HG02938 (cell line): ENCODE results near the gene CCDC170.

Source experiments
- ATAC-seq: cut with Tn5 transposase; IDR thresholded peaks from one replicate; pipeline ENCODE4 v1.9.1; 2021; ENCODE audit warnings: mild to moderate bottlenecking, moderate library complexity; ENCODE audit not compliant: unreplicated experiment

Gene CCDC170

DNA sequence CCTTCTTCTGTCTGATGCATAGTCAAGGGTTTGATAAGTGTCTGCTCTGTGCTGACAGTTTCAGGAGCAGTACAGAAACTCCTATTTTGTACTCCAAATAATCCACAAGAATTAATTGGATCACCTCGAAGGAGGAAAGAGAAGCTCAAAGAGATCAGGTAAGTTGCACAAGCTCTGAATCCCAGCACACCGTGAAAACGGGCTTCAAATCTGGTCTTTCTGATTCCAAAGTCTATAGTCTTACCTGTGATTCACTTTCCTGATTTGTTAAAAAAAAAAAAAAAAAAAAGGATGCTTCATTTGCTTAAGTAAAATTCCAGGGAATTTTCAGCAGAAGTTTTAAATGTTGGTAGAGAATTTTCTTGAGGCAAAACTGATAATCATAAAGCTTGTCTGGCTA, 157.8 kb downstream of the CCDC170 start:
- no peak for ATAC-seq

DNA sequence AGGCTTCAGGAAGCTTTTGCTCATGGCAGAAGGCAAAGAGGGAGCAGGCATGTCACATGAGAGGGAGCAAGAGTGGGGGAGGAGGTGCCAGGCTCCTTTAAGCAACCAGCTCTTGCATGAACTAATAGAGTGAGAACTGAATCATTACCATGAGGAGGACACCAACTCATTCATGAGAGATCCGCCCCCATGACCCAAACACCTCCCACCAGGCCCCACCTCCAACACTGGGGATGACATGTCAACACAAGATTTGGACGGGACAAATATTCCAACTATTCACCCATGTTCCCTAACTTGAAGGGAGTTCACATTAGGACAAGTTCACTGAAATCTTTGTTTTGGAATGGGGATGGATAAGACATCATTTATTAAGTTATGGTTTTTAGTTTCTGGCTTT, 158.5 kb downstream of the CCDC170 start:
- ATAC-seq: no peak

DNA sequence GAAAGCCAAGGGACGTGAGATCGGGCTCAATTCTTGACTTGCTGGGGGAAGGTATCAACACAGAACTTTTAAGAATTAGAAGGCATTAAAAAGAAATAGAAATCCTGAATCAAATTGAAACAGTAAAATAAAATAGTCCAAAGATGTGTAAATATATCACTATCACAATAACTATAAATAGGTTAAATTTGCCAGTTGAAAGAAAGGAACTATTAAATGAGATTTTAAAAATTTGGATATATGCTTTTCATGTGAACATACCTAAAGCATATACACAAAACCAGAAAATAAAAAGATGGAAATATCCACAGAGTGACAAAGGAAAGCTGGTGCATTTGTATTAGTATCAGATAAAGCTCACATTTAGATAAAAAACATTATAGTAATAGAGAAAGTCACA, 161.3 kb downstream of the CCDC170 start:
- ATAC-seq: no peak

DNA sequence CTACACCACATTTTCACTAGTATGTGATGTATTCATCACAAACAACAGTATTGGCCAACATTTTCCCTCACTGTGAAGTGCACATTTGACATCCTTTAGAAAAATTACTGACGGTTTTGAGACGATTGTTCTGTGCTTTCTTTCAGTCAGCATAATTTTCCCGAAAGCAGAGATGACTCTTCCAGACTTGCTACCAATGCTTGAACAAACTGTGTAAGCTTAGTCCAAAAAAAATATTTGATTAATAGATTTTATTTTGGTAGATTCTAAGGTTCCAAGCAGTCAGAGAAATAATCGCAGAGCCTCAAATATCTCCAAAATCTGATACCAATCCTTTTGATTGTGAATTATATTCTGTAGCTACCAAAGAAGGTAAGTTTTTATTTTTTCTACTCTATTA, 162.6 kb downstream of the CCDC170 start:
- ATAC-seq: no peak

DNA sequence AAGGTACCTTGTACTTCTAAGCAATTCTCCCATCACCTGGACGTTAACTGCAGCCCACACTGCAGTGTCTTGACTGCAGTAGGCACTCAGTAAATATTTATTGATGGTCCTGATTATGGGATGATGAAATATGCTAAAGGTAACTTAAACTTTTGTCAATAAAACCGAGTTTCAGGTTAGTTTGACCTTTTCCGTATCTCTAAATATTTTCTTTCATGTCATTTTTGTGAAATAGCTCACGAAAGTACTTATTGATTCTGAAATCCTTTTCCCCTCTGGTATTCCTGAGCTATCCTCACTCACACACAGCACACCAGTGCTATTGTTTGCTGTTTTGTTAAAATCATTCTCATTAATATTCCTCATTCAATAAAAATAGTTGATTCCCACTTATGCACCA, 164.3 kb downstream of the CCDC170 start:
- ATAC-seq: no peak

DNA sequence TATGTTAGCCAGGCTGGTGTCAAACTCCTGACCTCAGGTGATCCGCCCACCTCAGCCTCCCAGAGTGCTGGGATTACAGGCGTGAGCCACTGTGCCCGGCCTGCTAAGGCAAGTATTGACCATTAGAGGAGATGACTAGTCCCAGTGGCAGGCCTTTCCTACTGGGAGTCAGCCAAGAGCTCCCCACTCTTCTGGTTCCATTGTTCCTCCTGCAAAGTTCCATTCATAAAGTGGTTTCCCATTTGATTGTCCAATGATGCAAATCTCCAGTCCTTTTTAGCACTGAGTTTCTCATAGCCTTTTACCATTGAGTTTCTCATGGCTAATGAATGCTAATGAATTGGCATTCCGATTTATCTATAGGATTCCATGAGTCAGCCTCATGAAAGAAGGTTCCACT, 165.4 kb downstream of the CCDC170 start:
- no peak for ATAC-seq

DNA sequence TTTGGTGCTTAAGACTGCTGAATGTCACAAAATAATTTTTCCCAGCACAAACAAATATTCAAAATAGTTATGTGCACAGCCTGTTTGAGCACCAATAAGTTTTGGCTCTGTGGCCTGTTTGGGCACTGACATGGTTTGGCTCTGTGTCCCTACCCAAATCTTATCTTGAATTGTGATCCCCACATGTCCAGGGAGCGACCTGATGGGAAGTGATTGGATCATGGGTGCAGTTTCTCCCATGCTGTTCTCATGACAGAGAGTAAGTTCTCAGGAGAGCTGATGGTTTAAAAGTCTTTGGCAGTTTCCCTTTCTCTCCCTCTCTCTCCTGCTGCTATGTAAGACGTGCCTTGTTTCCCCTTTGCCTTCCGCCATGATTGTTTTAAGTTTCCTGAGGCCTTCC, 167.7 kb downstream of the CCDC170 start:
- no peak for ATAC-seq

DNA sequence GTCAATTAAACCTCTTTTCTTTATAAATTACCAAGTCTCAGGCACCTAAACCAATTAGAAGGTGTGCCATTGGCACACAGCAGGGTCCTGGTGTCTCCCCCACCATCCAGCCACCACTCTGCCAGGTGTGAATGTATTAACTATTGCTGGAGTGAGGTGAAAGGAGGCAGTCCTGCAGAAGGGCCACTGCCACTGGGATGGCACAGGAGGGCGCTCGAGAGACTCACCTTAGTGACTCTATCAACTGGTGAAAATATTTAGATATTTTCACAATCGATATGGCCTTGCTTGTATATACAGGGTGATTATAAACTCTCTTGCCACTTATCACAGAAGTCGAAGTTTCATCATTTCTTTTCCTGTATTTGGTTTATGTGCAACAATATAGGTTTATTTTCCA, 168.1 kb downstream of the CCDC170 start:
- ATAC-seq: no peak

DNA sequence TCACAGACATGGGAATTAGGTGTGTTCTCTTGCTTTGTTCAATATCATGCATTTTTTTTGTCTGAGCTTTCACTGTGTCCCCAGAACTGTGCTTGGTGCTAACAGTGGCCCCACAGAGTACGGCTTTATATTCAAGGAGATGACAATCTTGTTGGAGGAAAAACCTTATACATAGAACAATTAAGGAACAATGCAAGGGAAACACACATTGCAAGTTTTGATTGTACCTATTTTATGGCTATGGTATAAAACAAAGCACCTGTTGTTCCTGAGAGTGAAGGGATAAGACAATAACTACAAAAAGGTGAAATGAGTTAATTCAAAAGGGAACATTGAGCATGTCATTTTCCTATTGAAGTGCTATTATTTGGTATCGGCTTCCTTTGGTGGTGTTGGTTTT, 169.7 kb downstream of the CCDC170 start:
- ATAC-seq: no peak

DNA sequence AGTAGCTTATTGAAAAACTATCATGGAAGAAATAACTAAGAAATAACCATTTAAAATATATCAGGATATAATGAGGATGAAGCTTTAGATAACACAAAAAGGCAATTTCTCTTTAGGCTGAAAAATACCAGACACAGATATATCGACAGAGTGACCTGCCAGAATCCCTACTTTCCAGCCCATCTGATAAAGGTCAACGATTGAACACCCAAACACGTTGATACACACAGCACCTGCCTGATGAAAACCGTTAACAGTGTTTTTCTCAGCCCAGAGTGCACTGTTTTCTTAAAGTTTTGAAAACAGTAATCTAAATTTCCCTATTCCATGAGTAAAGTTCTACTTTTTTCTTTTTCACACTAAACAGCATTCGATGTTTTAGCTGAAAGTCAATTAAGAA, 170.6 kb downstream of the CCDC170 start:
- ATAC-seq: no peak

DNA sequence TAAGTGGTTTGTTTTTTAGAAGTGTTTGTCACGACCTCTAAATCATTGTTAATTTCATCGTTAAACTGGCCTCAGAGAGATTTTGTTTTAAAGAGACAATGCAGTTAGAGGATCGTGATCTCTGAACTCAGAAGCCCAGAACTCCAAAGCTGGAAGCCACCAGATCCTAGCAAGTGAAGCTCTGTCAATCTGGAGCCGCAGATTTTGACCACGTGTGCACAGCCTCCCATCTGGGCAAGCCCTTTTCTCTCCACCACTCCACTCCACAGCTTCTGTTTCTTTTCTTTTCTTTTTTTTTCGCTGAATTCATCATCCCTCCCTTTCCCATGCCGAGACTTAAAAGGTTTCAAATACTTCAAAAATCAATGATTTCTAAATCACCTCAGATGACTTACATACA, 171.5 kb downstream of the CCDC170 start:
- no peak for ATAC-seq

DNA sequence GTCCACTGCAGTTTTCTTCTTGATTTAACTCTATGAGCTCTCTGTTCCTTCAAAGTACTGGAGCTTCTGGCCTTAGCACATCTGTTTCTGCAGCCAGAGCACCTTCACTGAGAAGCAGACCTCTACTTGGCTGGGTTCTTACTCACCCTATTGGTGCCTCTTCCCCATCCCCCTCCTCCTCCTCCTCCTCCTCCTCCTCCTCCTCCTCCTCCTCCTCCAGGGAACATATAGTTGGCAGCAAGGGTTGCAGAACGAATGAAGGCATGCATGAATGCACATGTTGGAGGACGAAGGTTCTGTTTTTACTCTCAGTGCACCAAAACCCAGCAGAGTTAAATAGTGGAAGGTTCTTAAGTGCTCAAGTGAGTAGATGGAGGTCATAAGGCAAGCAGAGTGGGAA, 172.7 kb downstream of the CCDC170 start:
- ATAC-seq: no peak

DNA sequence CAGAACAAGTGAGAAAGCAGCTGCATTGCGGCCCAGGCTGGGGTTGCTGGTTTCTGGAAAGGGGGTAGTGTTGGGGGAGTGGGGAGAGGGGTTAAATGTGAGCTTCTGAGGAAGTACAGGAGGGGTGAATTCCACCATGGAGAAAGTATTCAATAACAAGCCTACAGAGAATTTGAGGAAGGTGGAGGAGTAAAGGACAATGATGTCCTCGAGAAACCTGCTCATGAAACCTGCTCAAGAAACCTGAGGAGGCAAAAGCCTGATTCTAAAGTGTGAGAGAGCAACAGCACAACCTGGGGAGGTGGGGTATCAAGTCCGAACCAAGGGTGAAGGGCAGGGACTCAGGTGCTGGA, 175.4 kb downstream of the CCDC170 start:
- ATAC-seq: no peak

DNA sequence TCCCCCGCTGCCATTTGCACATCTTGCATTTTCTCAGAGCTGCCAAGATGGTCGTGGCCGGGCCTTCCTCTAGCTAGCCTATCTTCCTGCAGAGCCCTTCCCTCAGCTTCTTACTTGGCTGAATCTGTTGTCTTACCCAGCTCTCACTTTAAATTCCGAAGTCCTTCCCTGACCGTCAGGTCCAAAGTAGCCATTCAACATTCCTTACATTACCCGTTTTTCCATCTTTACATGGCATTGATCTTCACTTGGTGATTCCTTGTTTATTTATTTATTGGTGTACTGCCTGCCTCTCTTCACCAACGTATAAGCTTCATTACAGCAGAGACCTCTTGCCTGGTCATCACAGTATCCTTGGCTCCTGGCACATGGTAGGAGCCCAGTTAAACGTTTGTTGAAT, 176.3 kb downstream of the CCDC170 start:
- ATAC-seq: no peak
